GM12878 (cell line): ENCODE results near the gene SPATA19.

Experiments used
- CTCF ChIP-seq, 3 experiments: IDR thresholded peaks in 2 of 3; conservative IDR thresholded peaks in 1 of 3; 2 replicates each; pipeline ENCODE4 v1.5.1; 2011; ENCODE audit warnings: low read depth in 3 of 3, low read length in 3 of 3, mild to moderate bottlenecking in 3 of 3, control low read depth in 2 of 3, moderate library complexity in 2 of 3, inconsistent platforms in 1 of 3, mixed read lengths in 1 of 3; ENCODE audit not compliant: control insufficient read depth in 2 of 3, insufficient read depth in 1 of 3; ENCODE audit errors: extremely low read depth in 1 of 3
- ZNF274 ChIP-seq: IDR thresholded peaks from one replicate; pipeline ENCODE4 v1.8.0; 2011; ENCODE audit not compliant: insufficient read length, insufficient read depth

GRCh38 chr11:133824593-133824992 lies 20.7 kb downstream of the SPATA19 start:
- TF ChIP-seq ZNF274 (no peak), CTCF (IDR thresholded peaks at IDR 0.05 in 2 of 3, conservative IDR thresholded peaks at IDR 0.05 in 1 of 3; ENCODE audit: control insufficient read depth in 2 of 3, extremely low read depth in 1 of 3, insufficient read depth in 1 of 3, low read depth in 3 of 3, low read length in 3 of 3) (no peak)
